B cell (primary cell): ENCODE results near the gene CTIF.

Experiments
- EZH2 ChIP-seq: IDR thresholded peaks from 2 replicates; pipeline ENCODE4 v1.6.1; 2012; ENCODE audit warnings: borderline replicate concordance, low read depth, mild to moderate bottlenecking, moderate library complexity, low read length; ENCODE audit not compliant: insufficient read depth, poor library complexity, severe bottlenecking
- TF ChIP-seq, protein P1 (sequence below): fragments of 200-600 bp; IDR thresholded peaks from one replicate; pipeline ENCODE4 v1.8.0; 2022; ENCODE audit warnings: antibody characterized with exemption, mild to moderate bottlenecking

DNA sequence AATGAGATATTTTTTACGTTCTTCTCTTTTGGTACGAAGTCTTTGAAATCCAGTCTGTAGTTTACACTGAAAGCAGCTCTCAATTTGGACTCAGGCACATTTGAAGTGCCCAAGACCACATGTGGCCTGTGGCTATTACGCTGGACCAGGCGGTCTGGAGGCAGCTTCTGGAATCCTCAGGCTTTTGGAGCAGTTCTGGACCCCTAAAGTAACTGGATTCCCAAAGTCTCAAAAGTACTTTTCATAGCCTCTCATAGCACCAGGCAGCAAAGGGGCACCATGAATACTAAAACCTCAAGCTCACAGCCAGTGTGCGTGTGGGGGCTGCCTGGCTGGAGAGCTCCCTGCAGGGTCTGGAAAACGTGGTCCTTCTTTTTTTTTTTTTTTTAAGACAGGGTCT is 293.0 kb downstream of the CTIF start:
- TF ChIP-seq EZH2 = no peak
- TF ChIP-seq, protein P1, sequence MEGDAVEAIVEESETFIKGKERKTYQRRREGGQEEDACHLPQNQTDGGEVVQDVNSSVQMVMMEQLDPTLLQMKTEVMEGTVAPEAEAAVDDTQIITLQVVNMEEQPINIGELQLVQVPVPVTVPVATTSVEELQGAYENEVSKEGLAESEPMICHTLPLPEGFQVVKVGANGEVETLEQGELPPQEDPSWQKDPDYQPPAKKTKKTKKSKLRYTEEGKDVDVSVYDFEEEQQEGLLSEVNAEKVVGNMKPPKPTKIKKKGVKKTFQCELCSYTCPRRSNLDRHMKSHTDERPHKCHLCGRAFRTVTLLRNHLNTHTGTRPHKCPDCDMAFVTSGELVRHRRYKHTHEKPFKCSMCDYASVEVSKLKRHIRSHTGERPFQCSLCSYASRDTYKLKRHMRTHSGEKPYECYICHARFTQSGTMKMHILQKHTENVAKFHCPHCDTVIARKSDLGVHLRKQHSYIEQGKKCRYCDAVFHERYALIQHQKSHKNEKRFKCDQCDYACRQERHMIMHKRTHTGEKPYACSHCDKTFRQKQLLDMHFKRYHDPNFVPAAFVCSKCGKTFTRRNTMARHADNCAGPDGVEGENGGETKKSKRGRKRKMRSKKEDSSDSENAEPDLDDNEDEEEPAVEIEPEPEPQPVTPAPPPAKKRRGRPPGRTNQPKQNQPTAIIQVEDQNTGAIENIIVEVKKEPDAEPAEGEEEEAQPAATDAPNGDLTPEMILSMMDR = no peak
